ENCODE results near the gene SLF2. TPM values are rescaled to one million over a fixed set of nuclear protein-coding genes. Genes with fewer than 3 reads are reported as not detected.

Gene SLF2
- total RNA-seq, 4 donors from 2014 or later: 8.3 to 23.3 (median 14.9) TPM

- 18 to 25% methylated on average over 16 to 17 of the region's 17 CpGs for WGBS, 2 donors
- peak overlapping the region; percentile 76 for H3K4me3 ChIP-seq (ENCODE audit: low read depth, poor library complexity, severe bottlenecking)
- DNase-seq (ENCODE audit: low spot score in 2 of 2): peak in 1 of 2 donors; percentile 83
- intact Hi-C loops (cut with DNase I; ENCODE audit: low total_unique reads): no loop called here
- TF ChIP-seq POLR2A (IDR thresholded peaks at IDR 0.05) (no peak), CTCF (IDR thresholded peaks at IDR 0.05) (no peak)
Observed at GRCh38 chr10:100986623-100986951, 73.8 kb downstream of the SLF2 start.

GRCh38 chr10:100986952-100987684 lies 74.4 kb downstream of the SLF2 start, which contains the start of the genes MRPL43 and TWNK:
TSS of gene MRPL43 (minus strand) at chr10:100987497. CDS start at chr10:100987443, 54 bp downstream.
TSS of gene TWNK (plus strand) at chr10:100987543. CDS start at chr10:100988211, 668 bp downstream.
- peak within 1 kb of the TSS; percentile 76 for H3K4me3 ChIP-seq (ENCODE audit: low read depth, poor library complexity, severe bottlenecking)
- intact Hi-C loops (cut with DNase I; ENCODE audit: low total_unique reads): no loop called here
- TF ChIP-seq POLR2A (IDR thresholded peaks at IDR 0.05): no peak
- TF ChIP-seq CTCF (IDR thresholded peaks at IDR 0.05): no peak
- 1% methylated on average over 44 to 70 of the region's 75 CpGs for WGBS, 2 donors
- DNase-seq (ENCODE audit: low spot score in 2 of 2): peak; percentile 77 to 96

- TF ChIP-seq CTCF (IDR thresholded peaks at IDR 0.05) (no peak), POLR2A (IDR thresholded peaks at IDR 0.05) (no peak)
- no peak for DNase-seq (ENCODE audit: low spot score in 2 of 2)
Observed at GRCh38 chr10:100987685-100988049, 74.9 kb downstream of the SLF2 start.

GRCh38 chr10:100988166-100988565 lies 75.4 kb downstream of the SLF2 start:
- DNase-seq (ENCODE audit: low spot score in 2 of 2): no peak
- 62 to 63% methylated on average over 5 to 8 of the region's 10 CpGs for WGBS, 2 donors
- TF ChIP-seq CTCF (IDR thresholded peaks at IDR 0.05) (no peak), POLR2A (IDR thresholded peaks at IDR 0.05) (no peak)
- H3K4me3 ChIP-seq (ENCODE audit: low read depth, poor library complexity, severe bottlenecking): no peak overlapping the region
- intact Hi-C loops (cut with DNase I; ENCODE audit: low total_unique reads): no loop called here

More at GRCh38 chr10:100987685-100988049, 74.9 kb downstream of the SLF2 start:
- peak overlapping the region; percentile 76 for H3K4me3 ChIP-seq (ENCODE audit: low read depth, poor library complexity, severe bottlenecking)
- WGBS, 2 donors: 1 to 3% methylated on average over 15 of the region's 15 CpGs
- intact Hi-C loops (cut with DNase I; ENCODE audit: low total_unique reads): no loop called here

GRCh38 chr10:100989088-100989487 lies 76.3 kb downstream of the SLF2 start:
- whole genome bisulfite sequencing, 2 donors: 92 to 93% methylated on average over 21 of the region's 21 CpGs
- H3K4me3 ChIP-seq (ENCODE audit: low read depth, poor library complexity, severe bottlenecking): no peak overlapping the region
- no peak for TF ChIP-seq POLR2A (IDR thresholded peaks at IDR 0.05)
- no peak for TF ChIP-seq CTCF (IDR thresholded peaks at IDR 0.05)

More at GRCh38 chr10:100989088-100989487, 76.3 kb downstream of the SLF2 start:
- intact Hi-C loops (cut with DNase I; ENCODE audit: low total_unique reads): no loop called here
- DNase-seq (ENCODE audit: low spot score in 2 of 2): no peak

Data from lower leg skin (tissue), 4 donors.